GM12878 (cell line): ENCODE results near the gene SH2D7. TPM values are rescaled to one million over a fixed set of nuclear protein-coding genes. Genes with fewer than 3 reads are reported as not detected.

Experiments
- ATAC-seq: fragments of 200-7000 bp; cut with Tn5 transposase; 3 replicates; pipeline ENCODE4 v1.9.1; 2020; ENCODE audit warnings: mild to moderate bottlenecking, moderate library complexity
- Bru-seq: library from RNA; stranded (reverse); fragments of 400-500 nt; gene quantifications from one replicate; lab custom pipeline; 2021; lab: Mats Ljungman, UMichigan
- BruChase-seq, 2 experiments: library from RNA; stranded (reverse); fragments of 400-500 nt; gene quantifications; one replicate each; lab custom pipeline; 2021; lab: Mats Ljungman, UMichigan
- BruUV-seq: library from RNA; stranded (reverse); fragments of 400-500 nt; replicated peaks from 2 replicates; lab custom pipeline; 2021; lab: Mats Ljungman, UMichigan
- CTCF ChIA-PET: fragments of 300-600 bp; sonication (Branson Sonifier 250); formaldehyde crosslinking; extraction: SDS; loops from one replicate; lab custom pipeline; 2021; ENCODE audit warnings: inconsistent platforms; lab: Yijun Ruan, JAX
- POLR2A ChIA-PET: fragments of 350-600 bp; formaldehyde crosslinking; extraction: SDS; loops from one replicate; lab custom pipeline; 2021; ENCODE audit warnings: inconsistent platforms; lab: Charles Lee
- RAD21 ChIA-PET: fragments of 300-600 bp; sonication (Branson Sonifier 250); formaldehyde crosslinking; loops from one replicate; lab custom pipeline; 2023; ENCODE audit warnings: antibody characterized with exemption; ENCODE audit not compliant: unreplicated experiment; lab: Charles Lee
- SMC1A ChIA-PET: fragments of 300-600 bp; sonication (Branson Sonifier 250); formaldehyde crosslinking; loops from one replicate; lab custom pipeline; 2023; ENCODE audit not compliant: unreplicated experiment, uncharacterized antibody; lab: Charles Lee
- DNase-seq: peaks from one replicate; pipeline ENCODE4 v3.0.0-alpha.2; 2011; ENCODE audit warnings: low read depth, low spot score
- FAIRE-seq: peaks from 3 replicates; lab custom pipeline; 2011; peaks lifted over from hg19 to GRCh38; lab: Jason Lieb, UNC
- H2AFZ ChIP-seq: 2 replicates; pipeline ENCODE4 v1.6.0; 2011; ENCODE audit warnings: low read depth, low read length, control low read depth; ENCODE audit not compliant: control insufficient read depth
- H3K27ac ChIP-seq: 2 replicates; pipeline ENCODE4 v1.5.1; 2011; ENCODE audit warnings: control low read depth; ENCODE audit not compliant: control insufficient read depth, insufficient read depth
- H3K27me3 ChIP-seq, 2 experiments: replicated peaks in 1 of 2; 2 replicates each; pipeline versions ENCODE4 v1.6.0 to v1.6.1; 2011; ENCODE audit warnings: low read length in 1 of 2; ENCODE audit not compliant: control insufficient read depth in 2 of 2, insufficient read depth in 2 of 2
- H3K36me3 ChIP-seq, 2 experiments: 2 replicates each; pipeline ENCODE4 v1.5.1; 2011; ENCODE audit warnings: low read length in 1 of 2; ENCODE audit not compliant: control insufficient read depth in 2 of 2, insufficient read depth in 2 of 2
- H3K4me1 ChIP-seq: 2 replicates; pipeline ENCODE4 v1.6.1; 2011; ENCODE audit warnings: mild to moderate bottlenecking, low read length, moderate library complexity, mixed read lengths; ENCODE audit not compliant: control insufficient read depth, insufficient read depth
- H3K4me2 ChIP-seq: 2 replicates; pipeline ENCODE4 v1.6.0; 2011; ENCODE audit warnings: control low read depth; ENCODE audit not compliant: control insufficient read depth, insufficient read depth
- H3K4me3 ChIP-seq: fragments of 200-600 bp; sonication (generic); 2 replicates; pipeline ENCODE4 v1.5.1; 2016
- H3K79me2 ChIP-seq: 2 replicates; pipeline ENCODE4 v1.6.0; 2011; ENCODE audit warnings: low read length; ENCODE audit not compliant: control insufficient read depth, insufficient read depth
- H3K9ac ChIP-seq: 2 replicates; pipeline ENCODE4 v1.8.0; 2011; ENCODE audit warnings: low read length, control low read depth, mixed read lengths; ENCODE audit not compliant: control insufficient read depth, insufficient read depth
- H3K9me3 ChIP-seq: replicated peaks from 3 replicates; pipeline ENCODE4 v1.5.1; 2011; ENCODE audit warnings: mild to moderate bottlenecking, low read length; ENCODE audit not compliant: control insufficient read depth, insufficient read depth
- H4K20me1 ChIP-seq: 2 replicates; pipeline ENCODE4 v1.6.0; 2011; ENCODE audit not compliant: control insufficient read depth, insufficient read depth
- BHLHE40 ChIP-seq, 2 experiments: fragments of 450-650 bp in 1 of 2; IDR thresholded peaks; 2 replicates each; pipeline ENCODE4 v1.6.1; 2011 to 2017; ENCODE audit warnings: low read depth in 2 of 2, borderline replicate concordance in 1 of 2, improper control_type of control experiment in 1 of 2, low read length in 1 of 2, mild to moderate bottlenecking in 1 of 2
- WGBS: methylation state at CpG from one replicate; pipeline ENCODE4 v1.1.6; 2016; ENCODE audit warnings: low lambda C conversion rate; ENCODE audit not compliant: insufficient replicate concordance, insufficient coverage; ENCODE audit errors: missing lambda C conversion rate; 5-methylcytosine and 5-hydroxymethylcytosine counted together
- in situ Hi-C: fragments of 300-500 bp; cut with MboI; formaldehyde crosslinking; loops from 9 replicates; pipeline ENCODE4 v1.14.3; 2018; ENCODE audit warnings: mixed read lengths
- intact Hi-C: fragments of 100-400 bp; cut with micrococcal nuclease; formaldehyde crosslinking; loops from one replicate; pipeline ENCODE4 v1.14.2; 2022; ENCODE audit not compliant: unreplicated experiment
- long read RNA-seq, 2 experiments: library from polyadenylated mRNA; unstranded; transcript quantifications; one replicate each; pipeline ENCODE4 v2.0.0, GENCODE V29; 2019 to 2020
- polyA minus RNA-seq, 3 experiments: library from RNA; depleted of rRNA, polyadenylated mRNA; stranded (reverse); fragments of >200 nt; gene quantifications; 2 replicates each; pipeline ENCODE4 v1.2.3, GENCODE V29; 2011
- polyA plus RNA-seq, 11 experiments: library from polyadenylated mRNA; depleted of rRNA in 4 of 11; unstranded in 6 of 11; stranded (reverse) in 5 of 11; fragments of >200 nt; fragmentation: Nextera tagmentation in 4 of 11; fragmentation: Illumina TruSeq in 1 of 11; extraction: Ambion mirVana in 4 of 11; extraction: Trizol in 1 of 11; gene quantifications; 1 replicate in 1 of 11; 2 replicates in 10 of 11; pipeline versions ENCODE4 v1.2.1 to v1.2.3, GENCODE V29; 2011 to 2016; ENCODE audit warnings: inconsistent platforms in 2 of 11, missing spikeins in 2 of 11, low read depth in 1 of 11
- total RNA-seq, 4 experiments: library from RNA; depleted of rRNA in 3 of 4; stranded (reverse); fragments of >200 nt in 3 of 4; fragmentation: Illumina TruSeq in 1 of 4; extraction: Trizol in 1 of 4; gene quantifications; 2 replicates each; pipeline versions ENCODE4 v1.2.1 to v1.2.3, GENCODE V29; 2013 to 2021

SH2D7 gene
- total RNA-seq (2013; cell fraction: nucleolus; rRNA removed) = not detected in 2 replicates
- total RNA-seq (2014; rRNA removed) (0.06 TPM in 1 of 2 replicates, not detected in the other), total RNA-seq (2014; rRNA removed; fragmentation: Illumina TruSeq; extraction: Trizol) (not detected in 2 replicates), total RNA-seq (2021) (0.08 TPM in 1 of 2 replicates, not detected in the other), polyA plus RNA-seq (2011; rRNA removed) (not detected in 2 replicates), polyA plus RNA-seq (2014; fragmentation: Illumina TruSeq; extraction: Trizol) (0.04 TPM in 1 of 2 replicates, not detected in the other), polyA plus RNA-seq (2014; fragmentation: Nextera tagmentation; extraction: Ambion mirVana) (not detected), polyA plus RNA-seq (2014; rRNA removed) (not detected in 2 replicates), polyA plus RNA-seq (2016; fragmentation: Nextera tagmentation; extraction: Ambion mirVana) (not detected), polyA minus RNA-seq (2011; rRNA and poly(A)+ RNA removed) (0.10 and 0.15 TPM in 2 replicates), Bru-seq, nascent RNA (percentile 6 among the genes with signal in this experiment), BruChase-seq, experiment 1, labeled RNA remaining after a 6-hour chase (not detected), BruChase-seq, experiment 2, labeled RNA remaining after a 2-hour chase (not detected)
- polyA plus RNA-seq (2011; ENCODE audit: low read depth) = not detected
- polyA plus RNA-seq (2011; cell fraction: cytosol; rRNA removed) = not detected in 2 replicates
- polyA plus RNA-seq (2011; cell fraction: nucleus; rRNA removed) = not detected in 2 replicates
- not detected in 2 replicates for polyA plus RNA-seq (2012)
- polyA minus RNA-seq (2011; cell fraction: cytosol; rRNA and poly(A)+ RNA removed) = not detected in 2 replicates
- 0.12 TPM in 1 of 2 replicates, not detected in the other for polyA minus RNA-seq (2011; cell fraction: nucleus; rRNA and poly(A)+ RNA removed)
- long read RNA-seq, experiment 1 = 0 reads
- long read RNA-seq, experiment 2 = 0 reads

DNA sequence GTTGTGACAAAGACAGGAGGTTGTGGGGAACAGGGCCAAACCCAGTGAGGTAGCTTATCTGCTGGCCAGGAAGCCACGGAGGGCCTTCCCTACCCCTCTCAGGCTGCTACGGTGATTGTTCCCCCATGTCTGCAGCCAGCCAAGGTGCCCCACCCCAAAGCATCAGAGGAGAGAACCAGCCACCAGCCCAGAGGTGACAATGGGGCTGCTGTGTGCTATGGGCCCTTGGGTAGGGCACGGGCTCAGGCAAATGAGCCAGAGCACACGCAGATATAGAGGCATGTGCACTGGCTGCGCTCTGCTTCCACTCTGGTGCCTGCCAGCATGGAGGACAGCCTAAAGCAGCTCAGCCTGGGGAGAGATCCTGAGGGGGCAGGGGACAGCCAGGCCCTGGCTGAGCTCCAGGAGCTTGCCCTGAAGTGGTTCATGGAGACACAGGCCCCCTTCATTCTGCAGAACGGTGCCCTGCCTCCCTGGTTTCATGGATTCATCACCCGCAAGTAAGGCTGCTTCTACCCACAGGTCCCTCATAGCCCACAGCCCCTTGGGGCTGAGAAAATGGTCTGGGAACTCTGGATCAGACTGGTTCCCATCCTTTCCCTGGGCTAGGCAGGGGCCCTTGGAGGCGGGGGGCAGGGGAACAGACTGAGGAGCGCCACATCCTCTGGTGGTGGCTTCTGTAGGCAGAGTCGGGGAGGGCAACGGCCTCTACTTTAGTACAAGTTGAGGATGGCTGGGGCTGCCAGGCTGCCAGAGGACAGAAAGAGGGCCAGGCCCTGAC is at the start of gene SH2D7:
Gene SH2D7, plus strand, starts transcription at position 301 of the 781 bp plus-strand sequence. Its CDS starts 24 bp downstream, at position 325.
- Histone ChIP-seq H4K20me1 (no peaks in the 10 kb centered on the region), H3K4me2 (no peak within 1 kb of the TSS), H3K4me1 (peaks cover 9% of the 10 kb centered on the region), H3K9me3 (no peaks in the 10 kb centered on the region), H3K79me2 (no peaks in the 10 kb centered on the region), H3K27me3 (no peaks in the 10 kb centered on the region), H3K4me3 (no peak within 1 kb of the TSS), H3K9ac (no peak within 1 kb of the TSS), H2AFZ (no peak within 1 kb of the TSS), H3K27ac (no peak within 1 kb of the TSS), H3K36me3 (no peaks in the 10 kb centered on the region)
- FAIRE-seq (no peak), ATAC-seq (no peak), DNase-seq (no peak)
- intact Hi-C loops (no loop called here), in situ Hi-C loops (no loop called here)
- CTCF ChIA-PET = interaction anchor here (0.7 to 2.9 kb wide), 4 partner anchors 16 to 134 kb away, joined by 3 to 10 read pairs (median 5); no protein-coding TSS in a partner anchor
- SMC1A ChIA-PET = interaction anchor here (0.5 to 1.4 kb wide), 5 partner anchors 10 to 24 kb away, joined by 3 to 6 read pairs (median 3); no protein-coding TSS in a partner anchor
- POLR2A ChIA-PET = no interaction called here
- no TSS peak for BruUV-seq
- no peak for TF ChIP-seq BHLHE40 (IDR thresholded peaks at IDR 0.05; ENCODE audit: borderline replicate concordance in 1 of 2, low read depth in 2 of 2, low read length in 1 of 2)
- WGBS = 56% methylated on average over 10 of the region's 11 CpGs
- RAD21 ChIA-PET = interaction anchor here (1.2 kb wide), 1 partner anchor 58 kb away, joined by 3 read pairs; no protein-coding TSS in a partner anchor
